DND-41 (cell line): ENCODE measurements around the gene CACNA2D4.

Source experiments
- ATAC-seq: fragments of 200-7000 bp; cut with Tn5 transposase; 3 replicates; pipeline ENCODE4 v1.9.1; 2021; ENCODE audit warnings: low read depth; ENCODE audit not compliant: insufficient read depth
- DNase-seq: peaks from one replicate; pipeline ENCODE4 v3.0.0-alpha.2; 2020
- H2AFZ ChIP-seq: 2 replicates; pipeline ENCODE4 v1.6.0; 2012; ENCODE audit warnings: low read depth, low read length
- H3K27ac ChIP-seq: 2 replicates; pipeline ENCODE4 v1.5.1; 2012; ENCODE audit warnings: low read length, inconsistent platforms
- H3K27me3 ChIP-seq: fragments of 200-600 bp; sonication (generic); 2 replicates; pipeline ENCODE4 v1.6.0; 2012; ENCODE audit warnings: low read length, mild to moderate bottlenecking, inconsistent platforms; ENCODE audit not compliant: insufficient read depth, poor library complexity
- H3K36me3 ChIP-seq: 2 replicates; pipeline ENCODE4 v1.5.1; 2012; ENCODE audit warnings: low read length, inconsistent platforms; ENCODE audit not compliant: insufficient read depth
- H3K4me1 ChIP-seq: 2 replicates; pipeline ENCODE4 v1.5.1; 2012; ENCODE audit warnings: mild to moderate bottlenecking, low read length; ENCODE audit not compliant: insufficient read depth
- H3K4me2 ChIP-seq: 2 replicates; pipeline ENCODE4 v1.6.0; 2012; ENCODE audit warnings: mild to moderate bottlenecking, moderate library complexity, low read length, inconsistent platforms; ENCODE audit not compliant: insufficient read depth
- H3K4me3 ChIP-seq, 2 experiments: fragments of 200-600 bp in 1 of 2; shearing (Covaris generic) in 1 of 2; 2 replicates each; pipeline ENCODE4 v1.5.1; 2012 to 2016; ENCODE audit warnings: inconsistent platforms in 2 of 2, low read length in 2 of 2, mild to moderate bottlenecking in 2 of 2, low read depth in 1 of 2, moderate library complexity in 1 of 2
- H3K79me2 ChIP-seq: 2 replicates; pipeline ENCODE4 v1.6.0; 2012; ENCODE audit warnings: low read length, inconsistent platforms; ENCODE audit not compliant: insufficient read depth
- H3K9ac ChIP-seq: 2 replicates; pipeline ENCODE4 v1.6.0; 2012; ENCODE audit warnings: low read depth, mild to moderate bottlenecking, inconsistent platforms, low read length, moderate library complexity
- H3K9me3 ChIP-seq: 2 replicates; pipeline ENCODE4 v1.5.1; 2012; ENCODE audit warnings: low read length, moderate library complexity, mild to moderate bottlenecking, inconsistent platforms; ENCODE audit not compliant: insufficient read depth, severe bottlenecking
- H4K20me1 ChIP-seq: 2 replicates; pipeline ENCODE4 v1.6.0; 2012; ENCODE audit warnings: low read length; ENCODE audit not compliant: insufficient read depth
- EZH2 ChIP-seq: IDR thresholded peaks from 3 replicates; pipeline ENCODE4 v1.6.1; 2012; ENCODE audit warnings: borderline replicate concordance, low read depth, mild to moderate bottlenecking, moderate library complexity, low read length, inconsistent platforms; ENCODE audit not compliant: severe bottlenecking
- TF ChIP-seq, protein P1 (sequence below): IDR thresholded peaks from 2 replicates; pipeline ENCODE4 v1.5.1; 2012; ENCODE audit warnings: borderline replicate concordance, low read length, moderate library complexity, mild to moderate bottlenecking; ENCODE audit not compliant: poor library complexity, severe bottlenecking; ENCODE audit errors: extremely low read depth

Gene CACNA2D4

DNA sequence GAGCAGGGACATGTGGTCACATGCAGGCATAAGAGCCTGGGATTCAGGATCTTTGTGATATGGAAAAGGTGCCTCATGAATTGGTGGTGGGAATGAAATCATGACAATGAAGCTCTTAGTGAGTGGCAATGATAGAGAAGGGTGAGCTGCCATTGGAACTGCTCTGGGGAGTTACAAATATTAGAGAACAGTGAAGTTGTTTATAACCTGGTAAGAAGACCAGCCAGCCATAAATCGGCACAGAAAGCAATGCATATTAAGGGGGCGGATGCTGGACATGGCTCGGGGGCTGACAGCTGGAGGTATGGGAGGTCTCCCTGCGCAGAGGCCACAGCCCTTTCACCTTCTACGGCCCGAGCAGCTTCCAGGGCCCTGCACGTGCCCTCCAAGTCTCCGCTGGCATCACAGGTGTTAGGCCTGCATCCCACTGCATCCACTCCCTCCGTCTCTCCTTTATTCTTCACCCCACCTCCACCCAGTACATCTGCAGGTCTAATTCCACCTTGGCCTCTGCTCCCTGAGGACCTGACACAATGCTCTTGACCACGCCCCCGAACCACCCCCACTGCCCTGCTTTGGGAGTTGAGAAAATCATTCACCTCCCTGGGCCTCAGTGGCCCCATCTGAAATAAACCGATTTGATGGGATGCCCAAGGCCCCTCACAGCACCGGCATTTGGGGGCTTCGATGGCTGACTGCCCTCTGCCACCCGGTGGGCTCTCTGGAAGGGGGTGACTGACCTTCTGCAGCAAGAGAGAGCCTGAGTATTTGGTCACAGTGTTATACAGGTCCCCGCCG, 4.1 kb downstream of the CACNA2D4 start:
- H3K4me1 ChIP-seq = peaks cover 27% of the 10 kb centered on the region
- no peak overlapping the region for H3K9ac ChIP-seq
- no peaks in the 10 kb centered on the region for H3K9me3 ChIP-seq
- H3K36me3 ChIP-seq = no peaks in the 10 kb centered on the region
- peaks cover 4% of the 10 kb centered on the region for H3K27me3 ChIP-seq
- no peak overlapping the region for H3K27ac ChIP-seq
- H2AFZ ChIP-seq = no peak overlapping the region
- no peak overlapping the region for H3K4me2 ChIP-seq
- no peaks in the 10 kb centered on the region for H4K20me1 ChIP-seq
- no peaks in the 10 kb centered on the region for H3K79me2 ChIP-seq
- TF ChIP-seq EZH2 = no peak
- TF ChIP-seq, protein P1, sequence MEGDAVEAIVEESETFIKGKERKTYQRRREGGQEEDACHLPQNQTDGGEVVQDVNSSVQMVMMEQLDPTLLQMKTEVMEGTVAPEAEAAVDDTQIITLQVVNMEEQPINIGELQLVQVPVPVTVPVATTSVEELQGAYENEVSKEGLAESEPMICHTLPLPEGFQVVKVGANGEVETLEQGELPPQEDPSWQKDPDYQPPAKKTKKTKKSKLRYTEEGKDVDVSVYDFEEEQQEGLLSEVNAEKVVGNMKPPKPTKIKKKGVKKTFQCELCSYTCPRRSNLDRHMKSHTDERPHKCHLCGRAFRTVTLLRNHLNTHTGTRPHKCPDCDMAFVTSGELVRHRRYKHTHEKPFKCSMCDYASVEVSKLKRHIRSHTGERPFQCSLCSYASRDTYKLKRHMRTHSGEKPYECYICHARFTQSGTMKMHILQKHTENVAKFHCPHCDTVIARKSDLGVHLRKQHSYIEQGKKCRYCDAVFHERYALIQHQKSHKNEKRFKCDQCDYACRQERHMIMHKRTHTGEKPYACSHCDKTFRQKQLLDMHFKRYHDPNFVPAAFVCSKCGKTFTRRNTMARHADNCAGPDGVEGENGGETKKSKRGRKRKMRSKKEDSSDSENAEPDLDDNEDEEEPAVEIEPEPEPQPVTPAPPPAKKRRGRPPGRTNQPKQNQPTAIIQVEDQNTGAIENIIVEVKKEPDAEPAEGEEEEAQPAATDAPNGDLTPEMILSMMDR = no peak
- no peak overlapping the region for H3K4me3 ChIP-seq
- no peak for DNase-seq
- ATAC-seq = no peak

DNA sequence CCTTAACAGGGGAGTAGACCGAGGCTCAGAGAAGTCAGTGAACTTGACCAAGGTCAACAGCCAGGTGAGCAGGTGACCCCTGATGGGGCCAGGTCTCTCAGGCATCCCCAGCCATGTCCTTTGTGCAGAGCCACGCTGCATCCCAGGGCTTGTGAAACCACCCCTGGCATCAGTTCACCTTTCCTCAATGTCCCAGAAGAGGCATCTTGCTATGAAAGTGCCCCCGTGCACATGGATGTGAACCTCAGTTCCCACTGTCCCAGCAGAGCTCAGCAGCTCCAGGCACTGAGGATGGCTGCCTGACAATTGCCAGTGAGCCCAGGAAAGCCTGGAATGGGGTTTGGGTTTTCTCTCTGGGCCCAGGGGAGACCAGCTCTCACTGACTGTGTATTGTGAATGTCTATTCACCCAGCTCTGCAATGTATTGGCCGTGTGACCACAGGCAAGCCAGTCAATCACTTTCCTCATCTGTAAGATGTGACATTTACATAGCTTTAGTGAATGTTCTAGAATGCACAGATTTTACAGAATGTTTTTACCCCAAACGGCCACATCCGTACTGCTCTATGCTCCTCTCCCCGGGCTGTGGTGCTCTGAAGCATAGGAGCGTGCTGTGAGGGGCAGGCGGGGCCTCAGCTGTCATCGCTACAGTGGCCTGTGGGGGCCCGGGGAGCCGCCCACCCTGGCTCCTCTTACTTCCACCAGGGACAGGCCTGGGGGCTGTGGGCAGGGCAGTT, 4.9 kb downstream of the CACNA2D4 start:
- Histone ChIP-seq H3K27me3 (peaks cover 4% of the 10 kb centered on the region), H2AFZ (no peak overlapping the region), H3K27ac (no peak overlapping the region), H3K9me3 (no peaks in the 10 kb centered on the region), H3K79me2 (no peaks in the 10 kb centered on the region), H3K4me1 (peaks cover 27% of the 10 kb centered on the region), H3K4me3 (no peak overlapping the region), H4K20me1 (no peaks in the 10 kb centered on the region), H3K9ac (no peak overlapping the region), H3K4me2 (no peak overlapping the region), H3K36me3 (no peaks in the 10 kb centered on the region)
- no peak for ATAC-seq
- DNase-seq = peak; percentile 1
- TF ChIP-seq EZH2 = no peak
- TF ChIP-seq, protein P1 = no peak

DNA sequence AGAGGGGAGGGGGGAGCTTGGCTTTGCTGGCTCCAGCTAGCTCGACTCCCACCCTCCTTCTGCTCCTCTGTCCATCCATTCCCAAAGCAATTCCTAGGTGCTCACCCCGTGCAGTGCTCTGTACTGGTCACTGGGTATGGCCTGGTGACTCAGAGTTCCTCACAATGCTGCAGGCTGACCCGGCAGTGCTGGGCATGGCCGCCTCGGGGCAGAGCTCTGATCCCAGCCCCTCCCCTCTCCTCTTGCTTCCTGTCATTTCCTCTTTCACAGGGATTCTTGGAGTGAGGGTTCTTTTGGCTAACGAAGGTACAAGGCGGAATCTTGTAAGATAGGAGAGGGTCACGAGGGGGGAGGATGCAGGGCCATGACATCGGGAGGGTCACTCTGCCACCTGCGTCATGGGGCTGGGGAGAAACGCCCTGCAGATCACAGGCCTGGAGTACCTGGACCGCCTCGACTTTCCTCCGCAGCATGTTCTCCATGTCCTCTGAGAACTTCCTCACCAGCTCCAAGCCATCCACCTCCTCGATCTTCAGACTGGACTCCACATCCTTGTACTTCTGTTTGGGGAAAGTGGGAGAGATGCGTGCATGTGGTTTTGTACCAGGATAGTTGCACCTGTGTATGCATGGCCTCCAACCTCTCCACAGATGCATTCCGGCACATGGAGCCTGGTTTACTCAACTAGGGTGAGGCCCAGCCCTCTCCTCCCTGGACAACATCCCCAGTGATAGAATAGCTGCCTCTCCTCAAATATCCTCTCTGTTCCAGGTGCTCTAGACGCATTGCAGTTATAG, 5.7 kb downstream of the CACNA2D4 start:
- Histone ChIP-seq H3K4me1 (peaks cover 27% of the 10 kb centered on the region), H3K4me3 (no peak overlapping the region), H4K20me1 (no peaks in the 10 kb centered on the region), H3K27ac (no peak overlapping the region), H3K9me3 (no peaks in the 10 kb centered on the region), H2AFZ (no peak overlapping the region), H3K36me3 (no peaks in the 10 kb centered on the region), H3K4me2 (no peak overlapping the region), H3K9ac (no peak overlapping the region), H3K27me3 (peaks cover 4% of the 10 kb centered on the region), H3K79me2 (no peaks in the 10 kb centered on the region)
- peak; percentile 1 for DNase-seq
- ATAC-seq = no peak
- TF ChIP-seq, protein P1 = no peak
- no peak for TF ChIP-seq EZH2
